Stomach (tissue), 4 donors: ENCODE data around the gene ATG7.

ENCODE experiments used
- CTCF ChIP-seq, 7 experiments: fragments of 450-650 bp in 4 of 7; fragments of 200-600 bp in 3 of 7; sonication (generic) in 3 of 7; IDR thresholded peaks; one replicate each; pipeline ENCODE4 v1.5.1; 2016 to 2019; ENCODE audit warnings: antibody characterized with exemption in 7 of 7, control low read depth in 2 of 7, mild to moderate bottlenecking in 1 of 7
- EP300 ChIP-seq: sonication (generic); formaldehyde crosslinking; IDR thresholded peaks from one replicate; pipeline ENCODE4 v1.6.1; 2017; ENCODE audit warnings: antibody characterized with exemption
- POLR2A ChIP-seq, 4 donors: fragments of 450-650 bp; IDR thresholded peaks; one replicate each; pipeline ENCODE4 v1.6.1; 2016; ENCODE audit warnings: antibody characterized with exemption in 4 of 4, control low read depth in 2 of 4, mild to moderate bottlenecking in 1 of 4, moderate library complexity in 1 of 4
- POLR2AphosphoS5 ChIP-seq, 3 donors: sonication (generic); formaldehyde crosslinking; IDR thresholded peaks; one replicate each; pipeline ENCODE4 v1.6.1; 2016; ENCODE audit warnings: antibody characterized with exemption in 3 of 3

GRCh38 chr3:11370966-11371365, 98.8 kb downstream of the ATG7 start:
- no peak for TF ChIP-seq POLR2AphosphoS5 (IDR thresholded peaks at IDR 0.05)
- TF ChIP-seq CTCF (IDR thresholded peaks at IDR 0.05), result no peak
- no peak for TF ChIP-seq POLR2A (IDR thresholded peaks at IDR 0.05)
- TF ChIP-seq EP300, result no peak
